ENCODE measurements around the gene USP30. TPM values are rescaled to one million over a fixed set of nuclear protein-coding genes. Genes with fewer than 3 reads are reported as not detected.

The USP30 gene
- total RNA-seq, 1 donor from 2014 or later: 15.5 TPM

DNA sequence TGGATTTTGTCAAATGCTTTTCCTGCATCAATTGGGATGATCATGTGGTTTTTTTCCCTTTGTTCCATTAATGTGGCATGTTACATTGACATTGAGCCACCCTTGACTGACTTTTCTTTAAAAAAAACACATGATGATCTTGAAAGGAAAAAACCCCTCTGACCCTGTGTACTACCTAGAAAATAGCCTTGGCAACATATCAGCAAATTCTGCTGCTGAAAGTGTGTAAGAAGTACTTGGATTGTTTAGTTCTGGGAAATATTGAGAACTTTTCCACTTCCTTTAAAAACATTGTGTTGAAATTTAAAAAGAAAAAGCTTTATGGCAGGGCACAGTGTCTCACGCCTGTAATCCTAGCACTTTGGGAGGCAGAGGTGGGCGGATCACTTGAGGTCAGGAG is 84.7 kb downstream of the USP30 start:
- peak overlapping the region; percentile 65 for H3K27ac ChIP-seq

More for the DNA sequence above, 84.7 kb downstream of the USP30 start:
- TF ChIP-seq POLR2A (IDR thresholded peaks at IDR 0.05) (no peak), POLR2AphosphoS5 (IDR thresholded peaks at IDR 0.05; ENCODE audit: insufficient read depth in 1 of 2, low read depth in 1 of 2) (peak in 1 of 2 donors; percentile 90)
- intact Hi-C loops (cut with DNase I): no loop called here
- H3K9me3 ChIP-seq: no peaks in the 10 kb centered on the region
- H3K4me1 ChIP-seq: peaks cover 3% of the 10 kb centered on the region
- no peak for DNase-seq (ENCODE audit: extremely low spot score in 2 of 2)
- peaks cover 0 to 8% of the 10 kb centered on the region in 2 donors for H3K36me3 ChIP-seq
- no peak overlapping the region for H3K4me3 ChIP-seq
- H3K27me3 ChIP-seq: no peaks in the 10 kb centered on the region

Small RNAs within 50 kb of the gene (small RNA-seq; reads per million reads assigned to genes)
- not detected for gene AC190387.1
- not detected for gene RNA5SP372

Other genes with a start within 250 kb of the USP30 start
- gene SSH1, start 195.0 kb upstream of the USP30 start, total RNA-seq: 38.1 TPM
- gene DAO, start 172.5 kb upstream of the USP30 start, total RNA-seq: not detected
- gene SVOP, start 31.5 kb upstream of the USP30 start, total RNA-seq: under 0.01 TPM
- 14.5 TPM for gene ALKBH2, start 40.9 kb downstream of the USP30 start, total RNA-seq
- gene UNG, start 45.0 kb downstream of the USP30 start, total RNA-seq: 29.2 TPM
- gene ACACB, start 64.0 kb downstream of the USP30 start, total RNA-seq: 130 TPM

All from vagina (tissue), 2 donors.